B cell (primary cell): ENCODE results near the gene RECK.

ENCODE experiments used
- EZH2 ChIP-seq: IDR thresholded peaks from 2 replicates; pipeline ENCODE4 v1.6.1; 2012; ENCODE audit warnings: borderline replicate concordance, low read depth, mild to moderate bottlenecking, moderate library complexity, low read length; ENCODE audit not compliant: insufficient read depth, poor library complexity, severe bottlenecking
- TF ChIP-seq, protein P1 (sequence below): fragments of 200-600 bp; IDR thresholded peaks from one replicate; pipeline ENCODE4 v1.8.0; 2022; ENCODE audit warnings: antibody characterized with exemption, mild to moderate bottlenecking

DNA sequence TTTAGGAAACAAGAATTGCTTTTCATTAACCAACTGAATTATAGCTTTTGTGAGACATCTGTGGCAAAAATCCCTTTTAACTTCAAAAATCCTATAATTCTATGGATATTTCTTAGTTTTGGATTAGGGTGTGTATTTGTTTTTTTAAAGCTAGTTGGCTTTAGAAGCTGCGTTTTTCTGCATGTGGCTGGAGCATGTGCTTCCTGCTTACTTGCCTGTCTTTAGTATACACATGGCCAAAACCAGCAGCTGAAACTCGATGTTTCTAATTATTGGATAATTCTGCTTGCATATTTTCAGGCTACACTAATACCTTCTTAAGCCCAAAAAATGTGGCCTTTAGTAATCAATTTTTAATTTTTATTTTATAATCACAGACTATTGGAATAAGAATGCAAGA, 8.9 kb downstream of the RECK start:
- TF ChIP-seq, protein P1, sequence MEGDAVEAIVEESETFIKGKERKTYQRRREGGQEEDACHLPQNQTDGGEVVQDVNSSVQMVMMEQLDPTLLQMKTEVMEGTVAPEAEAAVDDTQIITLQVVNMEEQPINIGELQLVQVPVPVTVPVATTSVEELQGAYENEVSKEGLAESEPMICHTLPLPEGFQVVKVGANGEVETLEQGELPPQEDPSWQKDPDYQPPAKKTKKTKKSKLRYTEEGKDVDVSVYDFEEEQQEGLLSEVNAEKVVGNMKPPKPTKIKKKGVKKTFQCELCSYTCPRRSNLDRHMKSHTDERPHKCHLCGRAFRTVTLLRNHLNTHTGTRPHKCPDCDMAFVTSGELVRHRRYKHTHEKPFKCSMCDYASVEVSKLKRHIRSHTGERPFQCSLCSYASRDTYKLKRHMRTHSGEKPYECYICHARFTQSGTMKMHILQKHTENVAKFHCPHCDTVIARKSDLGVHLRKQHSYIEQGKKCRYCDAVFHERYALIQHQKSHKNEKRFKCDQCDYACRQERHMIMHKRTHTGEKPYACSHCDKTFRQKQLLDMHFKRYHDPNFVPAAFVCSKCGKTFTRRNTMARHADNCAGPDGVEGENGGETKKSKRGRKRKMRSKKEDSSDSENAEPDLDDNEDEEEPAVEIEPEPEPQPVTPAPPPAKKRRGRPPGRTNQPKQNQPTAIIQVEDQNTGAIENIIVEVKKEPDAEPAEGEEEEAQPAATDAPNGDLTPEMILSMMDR: no peak
- TF ChIP-seq EZH2: no peak
